B cell (primary cell): Measurements from ENCODE around the gene AP5S1.

Experiments used
- EZH2 ChIP-seq: IDR thresholded peaks from 2 replicates; pipeline ENCODE4 v1.6.1; 2012; ENCODE audit warnings: borderline replicate concordance, low read depth, mild to moderate bottlenecking, moderate library complexity, low read length; ENCODE audit not compliant: insufficient read depth, poor library complexity, severe bottlenecking
- TF ChIP-seq, protein P1 (sequence below): fragments of 200-600 bp; IDR thresholded peaks from one replicate; pipeline ENCODE4 v1.8.0; 2022; ENCODE audit warnings: antibody characterized with exemption, mild to moderate bottlenecking

DNA sequence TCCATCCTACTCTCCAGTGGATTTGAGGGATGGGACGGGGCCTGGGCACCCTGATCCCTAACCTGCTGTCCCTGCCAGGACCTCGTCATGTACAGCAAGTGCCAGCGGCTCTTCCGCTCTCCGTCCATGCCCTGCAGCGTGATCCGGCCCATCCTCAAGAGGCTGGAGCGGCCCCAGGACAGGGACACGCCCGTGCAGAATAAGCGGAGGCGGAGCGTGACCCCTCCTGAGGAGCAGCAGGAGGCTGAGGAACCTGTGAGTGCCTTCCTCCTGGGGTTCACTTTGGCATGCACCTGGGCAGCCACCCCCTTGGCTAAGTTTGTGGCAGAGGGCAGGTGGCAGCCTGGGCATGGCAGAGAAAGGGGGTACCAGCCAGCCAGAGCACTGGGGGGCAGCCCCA lies 18.5 kb upstream of the AP5S1 start:
- TF ChIP-seq, protein P1, sequence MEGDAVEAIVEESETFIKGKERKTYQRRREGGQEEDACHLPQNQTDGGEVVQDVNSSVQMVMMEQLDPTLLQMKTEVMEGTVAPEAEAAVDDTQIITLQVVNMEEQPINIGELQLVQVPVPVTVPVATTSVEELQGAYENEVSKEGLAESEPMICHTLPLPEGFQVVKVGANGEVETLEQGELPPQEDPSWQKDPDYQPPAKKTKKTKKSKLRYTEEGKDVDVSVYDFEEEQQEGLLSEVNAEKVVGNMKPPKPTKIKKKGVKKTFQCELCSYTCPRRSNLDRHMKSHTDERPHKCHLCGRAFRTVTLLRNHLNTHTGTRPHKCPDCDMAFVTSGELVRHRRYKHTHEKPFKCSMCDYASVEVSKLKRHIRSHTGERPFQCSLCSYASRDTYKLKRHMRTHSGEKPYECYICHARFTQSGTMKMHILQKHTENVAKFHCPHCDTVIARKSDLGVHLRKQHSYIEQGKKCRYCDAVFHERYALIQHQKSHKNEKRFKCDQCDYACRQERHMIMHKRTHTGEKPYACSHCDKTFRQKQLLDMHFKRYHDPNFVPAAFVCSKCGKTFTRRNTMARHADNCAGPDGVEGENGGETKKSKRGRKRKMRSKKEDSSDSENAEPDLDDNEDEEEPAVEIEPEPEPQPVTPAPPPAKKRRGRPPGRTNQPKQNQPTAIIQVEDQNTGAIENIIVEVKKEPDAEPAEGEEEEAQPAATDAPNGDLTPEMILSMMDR = no peak
- TF ChIP-seq EZH2 = no peak
